ENCODE measurements around the gene ADAM8. TPM values are rescaled to one million over a fixed set of nuclear protein-coding genes. Genes with fewer than 3 reads are reported as not detected.
"Not testable (repeated sequence)": the region's sequence is repeated elsewhere in the genome, so short reads cannot be mapped to it uniquely, and the experiment has no call there.

The ADAM8 gene
- 1.1 TPM for polyA plus RNA-seq (2013, experiment 1 of 2)
- 1.9 TPM for polyA plus RNA-seq (2013, experiment 2 of 2)

DNA sequence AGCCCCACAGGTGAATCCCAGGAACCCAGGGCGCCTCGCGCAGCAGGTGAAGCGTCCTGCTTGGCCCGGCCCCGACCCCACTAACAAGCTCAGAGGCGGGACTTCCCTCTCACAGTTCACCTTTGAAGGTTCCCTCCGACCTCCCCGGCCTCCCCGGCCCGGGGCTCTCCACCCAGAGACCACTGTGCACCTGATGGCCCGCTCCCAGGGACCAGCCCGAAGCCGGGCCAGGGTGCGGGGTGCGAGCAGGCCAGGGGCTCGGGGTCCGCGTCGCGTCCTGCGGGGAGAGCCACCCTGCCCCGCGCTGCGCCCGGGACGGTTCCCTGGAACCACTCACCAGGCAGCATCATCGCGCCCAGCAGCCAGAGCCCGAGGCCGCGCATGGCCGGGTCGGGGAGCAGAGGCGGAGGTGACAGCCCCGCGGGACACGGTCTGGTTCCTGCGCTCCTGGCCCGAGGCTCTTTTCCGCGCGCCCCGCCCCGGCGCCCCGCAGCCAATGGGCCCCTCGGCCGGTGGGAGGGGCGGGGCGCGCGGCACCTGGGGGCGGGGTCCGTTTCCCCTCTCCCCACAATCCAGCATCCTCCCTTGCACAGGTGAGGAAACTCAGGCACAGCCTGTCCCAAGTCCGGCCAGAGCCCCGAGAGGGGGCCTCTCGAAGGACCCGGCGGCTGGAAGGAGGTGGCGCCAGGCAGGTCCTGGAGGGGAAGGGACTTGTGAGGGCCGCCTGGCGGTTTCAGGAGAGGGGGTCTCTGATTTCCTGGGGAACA, at the start of gene ADAM8:
Gene ADAM8 (minus strand): TSS at position 434 of the 767 bp plus-strand sequence. CDS start 51 bp downstream, at position 383.
- Histone ChIP-seq H3K36me3 (ENCODE audit: control insufficient read depth, insufficient read depth, low read length) (peaks cover 13% of the 10 kb centered on the region), H3K27ac (ENCODE audit: low read depth, low read length, severe bottlenecking) (no peak within 1 kb of the TSS), H3K4me1 (ENCODE audit: control insufficient read depth, insufficient read depth, low read length, poor library complexity, severe bottlenecking) (peaks cover 46% of the 10 kb centered on the region), H3K9me3 (ENCODE audit: control insufficient read depth, low read length) (no peaks in the 10 kb centered on the region), H3K4me3 (ENCODE audit: extremely low read depth, insufficient read depth, low read length, poor library complexity, severe bottlenecking) (no peak within 1 kb of the TSS)
- 16 to 17% methylated on average over 32 to 57 of the region's 63 CpGs for WGBS, 2 experiments (ENCODE audit: insufficient coverage in 2 of 2)

GRCh38 chr10:133326223-133326551, 49.5 kb upstream of the ADAM8 start:
- Histone ChIP-seq H3K4me3 (ENCODE audit: extremely low read depth, insufficient read depth, low read length, poor library complexity, severe bottlenecking) (peak overlapping the region; percentile 31), H3K36me3 (ENCODE audit: control insufficient read depth, insufficient read depth, low read length) (no peaks in the 10 kb centered on the region), H3K27ac (ENCODE audit: low read depth, low read length, severe bottlenecking) (no peak overlapping the region), H3K9me3 (ENCODE audit: control insufficient read depth, low read length) (no peaks in the 10 kb centered on the region), H3K4me1 (ENCODE audit: control insufficient read depth, insufficient read depth, low read length, poor library complexity, severe bottlenecking) (peaks cover 4% of the 10 kb centered on the region)
- WGBS, 2 experiments (ENCODE audit: insufficient coverage in 2 of 2): 16 to 19% methylated on average over 5 of the region's 9 CpGs

DNA sequence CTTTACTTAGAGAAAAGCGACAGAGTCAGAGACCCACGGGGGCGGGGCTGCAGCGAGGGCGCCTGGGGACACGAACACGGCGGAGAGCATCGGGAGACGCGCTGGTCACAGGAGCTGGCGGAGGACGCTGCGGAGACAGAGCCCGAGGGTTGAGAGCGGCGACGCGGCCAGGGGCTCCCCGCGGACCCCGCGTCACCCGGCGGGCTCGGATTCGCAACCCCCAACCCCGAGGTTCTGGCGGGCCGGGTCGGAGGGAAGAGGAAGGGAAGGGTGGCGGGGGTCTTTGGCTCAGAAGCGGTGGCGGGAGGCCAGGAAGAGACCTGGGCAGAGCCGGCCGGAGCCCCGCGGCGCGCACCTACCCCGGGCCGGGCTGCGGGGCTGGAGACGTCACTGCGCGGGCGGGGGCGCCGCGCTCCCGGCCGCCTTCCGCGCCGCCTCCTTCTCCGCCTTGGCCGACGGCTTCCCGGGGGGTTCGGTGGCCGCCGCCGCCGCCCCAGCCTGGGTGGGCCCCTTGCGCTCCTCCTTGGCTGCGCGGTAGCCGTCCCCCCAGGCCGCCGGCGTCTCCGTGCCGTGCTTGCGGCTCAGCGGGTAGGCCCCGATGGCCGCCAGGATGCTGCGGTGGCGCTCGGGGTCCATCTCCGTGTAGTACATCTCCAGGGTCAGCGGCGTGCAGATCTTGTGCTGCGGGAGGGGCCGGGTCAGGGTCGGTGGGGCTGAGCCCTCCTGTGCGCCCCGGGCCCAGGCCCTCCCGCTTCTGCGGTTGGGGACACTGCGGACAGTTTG, 49.0 kb upstream of the ADAM8 start:
- Histone ChIP-seq H3K9me3 (ENCODE audit: control insufficient read depth, low read length) (no peaks in the 10 kb centered on the region), H3K36me3 (ENCODE audit: control insufficient read depth, insufficient read depth, low read length) (no peaks in the 10 kb centered on the region), H3K4me3 (ENCODE audit: extremely low read depth, insufficient read depth, low read length, poor library complexity, severe bottlenecking) (peak overlapping the region; percentile 31), H3K4me1 (ENCODE audit: control insufficient read depth, insufficient read depth, low read length, poor library complexity, severe bottlenecking) (peaks cover 4% of the 10 kb centered on the region), H3K27ac (ENCODE audit: low read depth, low read length, severe bottlenecking) (no peak overlapping the region)
- 4 to 5% methylated on average over 66 to 82 of the region's 91 CpGs for WGBS, 2 experiments (ENCODE audit: insufficient coverage in 2 of 2)

DNA sequence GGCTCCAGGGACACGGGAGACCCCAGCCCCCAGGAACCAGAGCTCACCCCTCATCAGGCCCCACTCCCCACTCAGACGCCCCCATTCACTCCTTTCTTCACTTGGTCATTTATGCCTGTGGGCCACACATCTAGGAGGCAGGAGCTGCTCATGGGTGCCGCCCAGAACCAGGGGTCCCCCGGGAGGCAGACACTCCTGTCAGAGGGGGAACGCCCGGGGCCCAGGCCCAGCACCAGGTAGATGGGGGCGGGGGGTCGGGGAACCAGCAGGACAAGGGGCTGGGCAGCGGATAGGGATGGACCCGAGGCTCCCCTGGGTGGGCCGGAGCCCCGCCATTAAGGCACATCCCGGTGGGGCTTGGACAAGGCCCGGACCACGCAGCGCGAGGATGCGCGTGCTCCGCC, 48.2 kb upstream of the ADAM8 start:
- Histone ChIP-seq H3K4me1 (ENCODE audit: control insufficient read depth, insufficient read depth, low read length, poor library complexity, severe bottlenecking) (peaks cover 4% of the 10 kb centered on the region), H3K27ac (ENCODE audit: low read depth, low read length, severe bottlenecking) (no peak overlapping the region), H3K9me3 (ENCODE audit: control insufficient read depth, low read length) (no peaks in the 10 kb centered on the region), H3K4me3 (ENCODE audit: extremely low read depth, insufficient read depth, low read length, poor library complexity, severe bottlenecking) (peak overlapping the region; percentile 31), H3K36me3 (ENCODE audit: control insufficient read depth, insufficient read depth, low read length) (no peaks in the 10 kb centered on the region)
- 63 to 72% methylated on average over 15 to 17 of the region's 20 CpGs for WGBS, 2 experiments (ENCODE audit: insufficient coverage in 2 of 2)

- no peak overlapping the region for H3K27ac ChIP-seq (ENCODE audit: low read depth, low read length, severe bottlenecking)
- H3K9me3 ChIP-seq (ENCODE audit: control insufficient read depth, low read length): no peaks in the 10 kb centered on the region
- H3K4me1 ChIP-seq (ENCODE audit: control insufficient read depth, insufficient read depth, low read length, poor library complexity, severe bottlenecking): peaks cover under 1% of the 10 kb centered on the region
- H3K4me3 ChIP-seq (ENCODE audit: extremely low read depth, insufficient read depth, low read length, poor library complexity, severe bottlenecking): no peak overlapping the region
- H3K36me3 ChIP-seq (ENCODE audit: control insufficient read depth, insufficient read depth, low read length): no peaks in the 10 kb centered on the region
- 27 to 46% methylated on average over 2 to 3 of the region's 13 CpGs for WGBS, 2 experiments (ENCODE audit: insufficient coverage in 2 of 2)
Observed at GRCh38 chr10:133324198-133324792, 47.6 kb upstream of the ADAM8 start.

DNA sequence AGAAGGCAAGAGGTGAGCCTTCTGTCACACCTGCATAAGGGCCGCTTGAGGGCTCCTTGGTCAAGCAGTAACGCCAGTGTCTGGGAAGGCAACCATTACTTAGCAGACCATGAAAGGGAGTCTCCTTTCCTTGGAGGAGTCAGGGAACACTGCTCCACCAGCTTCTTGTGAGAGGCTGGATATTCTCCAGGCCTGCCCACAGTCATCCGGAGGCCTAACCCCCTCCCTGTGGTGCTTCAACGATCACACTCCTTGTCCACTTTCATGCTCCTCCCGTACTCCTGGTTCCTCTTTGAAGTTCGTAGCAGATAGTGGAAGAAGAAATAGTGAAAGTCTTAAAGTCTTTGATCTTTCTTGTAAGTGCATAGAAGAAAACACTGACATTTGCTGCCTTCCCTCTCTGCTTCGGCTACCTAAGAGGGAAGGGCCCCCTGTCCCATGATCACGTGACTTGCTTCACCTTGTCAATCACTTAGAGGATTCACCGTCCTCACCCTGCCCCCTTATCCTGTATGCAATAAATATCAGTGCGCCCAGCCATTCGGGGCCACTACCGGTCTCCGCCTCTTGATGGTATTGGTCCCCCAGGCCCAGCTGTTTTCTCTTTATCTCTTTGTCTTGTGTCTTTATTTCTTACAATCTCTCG, 45.5 kb upstream of the ADAM8 start:
- not testable (repeated sequence) for H3K36me3 ChIP-seq (ENCODE audit: control insufficient read depth, insufficient read depth, low read length); H3K9me3 ChIP-seq (ENCODE audit: control insufficient read depth, low read length); H3K4me3 ChIP-seq (ENCODE audit: extremely low read depth, insufficient read depth, low read length, poor library complexity, severe bottlenecking); H3K27ac ChIP-seq (ENCODE audit: low read depth, low read length, severe bottlenecking); H3K4me1 ChIP-seq (ENCODE audit: control insufficient read depth, insufficient read depth, low read length, poor library complexity, severe bottlenecking)
- 82 to 100% methylated on average over 1 to 3 of the region's 14 CpGs for WGBS, 2 experiments (ENCODE audit: insufficient coverage in 2 of 2)

DNA sequence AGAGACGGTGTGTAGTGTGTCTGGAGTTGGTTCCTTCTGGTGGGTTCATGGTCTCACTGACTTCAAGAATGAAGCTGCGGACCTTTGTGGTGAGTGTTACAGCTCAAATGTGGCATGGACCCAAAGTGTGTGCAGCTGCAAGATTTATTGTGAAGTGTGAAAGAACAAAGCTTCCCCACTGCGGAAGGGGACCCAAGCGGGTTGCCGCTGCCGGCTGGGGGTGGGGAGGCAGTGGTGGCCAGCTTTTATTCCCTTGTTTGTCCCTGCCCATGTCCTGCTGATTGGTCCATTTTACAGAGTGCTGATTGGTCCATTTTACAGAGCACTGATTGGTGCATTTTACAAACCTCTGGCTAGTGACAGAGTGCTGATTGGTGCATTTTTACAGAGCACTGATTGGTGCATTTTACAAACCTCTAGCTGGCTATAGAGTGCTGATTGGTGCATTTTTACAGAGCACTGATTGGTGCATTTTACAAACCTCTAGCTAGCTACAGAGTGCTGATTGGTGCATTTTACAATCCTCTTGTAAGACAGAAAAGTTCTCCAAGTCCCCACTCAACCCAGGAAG, 44.3 kb upstream of the ADAM8 start:
- not testable (repeated sequence) for H3K27ac ChIP-seq (ENCODE audit: low read depth, low read length, severe bottlenecking); H3K36me3 ChIP-seq (ENCODE audit: control insufficient read depth, insufficient read depth, low read length); H3K4me1 ChIP-seq (ENCODE audit: control insufficient read depth, insufficient read depth, low read length, poor library complexity, severe bottlenecking); H3K4me3 ChIP-seq (ENCODE audit: extremely low read depth, insufficient read depth, low read length, poor library complexity, severe bottlenecking); H3K9me3 ChIP-seq (ENCODE audit: control insufficient read depth, low read length)
- WGBS, 2 experiments (ENCODE audit: insufficient coverage in 2 of 2): 91 to 95% methylated on average over 2 to 5 of the region's 6 CpGs

DNA sequence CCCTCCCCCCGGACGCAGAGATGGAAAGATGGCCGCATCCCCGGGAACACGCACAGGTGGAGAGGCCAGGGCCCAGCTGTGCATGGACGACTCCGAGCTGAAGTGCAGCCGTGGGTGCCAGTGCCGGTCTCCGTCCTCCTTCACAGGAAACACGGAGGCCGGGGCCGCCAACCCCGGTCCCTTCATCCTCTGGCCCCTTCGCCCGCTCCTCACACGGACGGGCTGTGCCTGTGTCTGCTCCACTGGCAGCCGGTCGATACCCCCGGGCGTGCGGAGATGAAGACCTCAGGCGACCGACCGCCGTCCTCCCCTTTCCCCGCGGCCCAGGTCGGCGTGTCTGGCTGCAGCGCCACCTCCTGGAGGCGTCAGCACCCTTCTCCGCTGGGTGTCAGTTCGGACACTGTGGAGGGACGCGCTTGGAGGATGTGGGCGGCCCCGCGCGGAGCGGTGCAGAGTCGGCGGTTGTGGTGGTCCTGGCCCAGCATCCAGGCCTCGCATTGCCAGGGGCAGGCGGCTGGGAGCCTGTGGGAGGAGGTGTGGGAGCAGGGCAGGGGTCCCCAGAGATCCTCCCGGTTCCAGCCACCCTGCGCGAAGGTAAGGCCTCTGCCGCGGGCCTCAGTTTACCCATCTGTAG, 41.9 kb upstream of the ADAM8 start:
- Histone ChIP-seq H3K4me1 (ENCODE audit: control insufficient read depth, insufficient read depth, low read length, poor library complexity, severe bottlenecking) (no peaks in the 10 kb centered on the region), H3K36me3 (ENCODE audit: control insufficient read depth, insufficient read depth, low read length) (no peaks in the 10 kb centered on the region), H3K27ac (ENCODE audit: low read depth, low read length, severe bottlenecking) (no peak overlapping the region), H3K4me3 (ENCODE audit: extremely low read depth, insufficient read depth, low read length, poor library complexity, severe bottlenecking) (peak overlapping the region; percentile 21), H3K9me3 (ENCODE audit: control insufficient read depth, low read length) (no peaks in the 10 kb centered on the region)
- 12 to 14% methylated on average over 37 to 42 of the region's 51 CpGs for WGBS, 2 experiments (ENCODE audit: insufficient coverage in 2 of 2)

DNA sequence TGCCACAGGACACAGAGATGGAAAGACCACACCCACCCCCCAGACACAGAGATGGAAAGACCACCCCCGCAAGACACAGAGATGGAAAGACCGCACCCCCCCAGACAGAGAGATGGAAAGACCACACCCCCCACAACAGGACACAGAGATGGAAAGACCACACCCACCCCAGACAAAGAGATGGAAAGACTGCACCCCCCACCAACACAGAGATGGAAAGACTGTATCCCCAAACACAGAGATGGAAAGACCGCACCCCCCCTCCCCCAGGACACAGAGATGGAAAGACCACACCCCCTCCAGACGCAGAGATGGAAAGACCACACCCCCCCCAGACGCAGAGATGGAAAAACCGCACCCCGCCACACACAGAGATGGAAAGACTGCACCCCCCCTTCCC, 40.1 kb upstream of the ADAM8 start:
- WGBS, 2 experiments (ENCODE audit: insufficient coverage in 2 of 2): no CpG with 5 or more reads among the region's 7 CpGs
- no peaks in the 10 kb centered on the region for H3K9me3 ChIP-seq (ENCODE audit: control insufficient read depth, low read length)
- H3K4me3 ChIP-seq (ENCODE audit: extremely low read depth, insufficient read depth, low read length, poor library complexity, severe bottlenecking): no peak overlapping the region
- no peaks in the 10 kb centered on the region for H3K4me1 ChIP-seq (ENCODE audit: control insufficient read depth, insufficient read depth, low read length, poor library complexity, severe bottlenecking)
- H3K27ac ChIP-seq (ENCODE audit: low read depth, low read length, severe bottlenecking): no peak overlapping the region
- peaks cover 11% of the 10 kb centered on the region for H3K36me3 ChIP-seq (ENCODE audit: control insufficient read depth, insufficient read depth, low read length)

DNA sequence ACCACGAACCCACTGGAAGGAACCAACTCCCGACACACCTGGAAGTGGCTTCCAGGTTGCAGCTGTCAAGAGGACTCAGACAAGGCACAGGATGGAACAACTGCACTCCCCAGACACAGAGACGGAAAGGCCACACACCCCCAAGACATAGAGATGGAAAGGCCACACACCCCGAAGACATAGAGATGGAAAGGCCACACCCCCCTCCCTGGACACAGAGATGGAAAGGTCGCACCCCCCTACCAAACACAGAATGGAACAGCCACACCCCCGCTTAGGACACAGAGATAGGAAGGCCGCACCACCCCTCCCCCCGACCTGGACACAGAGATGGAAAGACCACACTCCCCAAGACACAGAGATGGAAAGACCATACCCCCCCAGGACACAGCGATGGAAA, 39.6 kb upstream of the ADAM8 start:
- H3K4me1 ChIP-seq (ENCODE audit: control insufficient read depth, insufficient read depth, low read length, poor library complexity, severe bottlenecking): no peaks in the 10 kb centered on the region
- no peak overlapping the region for H3K4me3 ChIP-seq (ENCODE audit: extremely low read depth, insufficient read depth, low read length, poor library complexity, severe bottlenecking)
- no peak overlapping the region for H3K27ac ChIP-seq (ENCODE audit: low read depth, low read length, severe bottlenecking)
- H3K36me3 ChIP-seq (ENCODE audit: control insufficient read depth, insufficient read depth, low read length): peaks cover 11% of the 10 kb centered on the region
- no peaks in the 10 kb centered on the region for H3K9me3 ChIP-seq (ENCODE audit: control insufficient read depth, low read length)
- WGBS, 2 experiments (ENCODE audit: insufficient coverage in 2 of 2): 81 to 100% methylated on average over 1 to 2 of the region's 9 CpGs
